Measurements from ENCODE around the gene GBX1.

Gene GBX1

GRCh38 chr7:151168787-151169162 lies 1.3 kb upstream of the GBX1 start:
- no peaks in the 10 kb centered on the region for H3K27me3 ChIP-seq (ENCODE audit: low read length)

GRCh38 chr7:151168003-151168786 lies 701 bp upstream of the GBX1 start:
- H3F3A ChIP-seq (ENCODE audit: insufficient read depth): no peaks in the 10 kb centered on the region
- H3K27me3 ChIP-seq (ENCODE audit: low read length): no peaks in the 10 kb centered on the region
- H4K20me1 ChIP-seq (ENCODE audit: low read depth, low read length): no peaks in the 10 kb centered on the region
- no peak overlapping the region for H3K4me3 ChIP-seq (ENCODE audit: insufficient read depth, low read length, poor library complexity, severe bottlenecking)
- H3K9ac ChIP-seq (ENCODE audit: low read length): no peak overlapping the region
- TF ChIP-seq EZH2phosphoT487 (conservative IDR thresholded peaks at IDR 0.05; ENCODE audit: low read length) (no peak), CTCF (IDR thresholded peaks at IDR 0.05; ENCODE audit: insufficient read depth, low read length, poor library complexity, severe bottlenecking) (peak; percentile 34)
- no peak overlapping the region for H3K27ac ChIP-seq (ENCODE audit: low read depth, low read length)
- H3K36me3 ChIP-seq (ENCODE audit: low read length): no peaks in the 10 kb centered on the region
- H3K9me3 ChIP-seq (ENCODE audit: insufficient read depth, low read length): no peaks in the 10 kb centered on the region
- H3K4me2 ChIP-seq (ENCODE audit: low read depth, low read length, poor library complexity, severe bottlenecking): no peak overlapping the region
- H3K79me2 ChIP-seq (ENCODE audit: insufficient read depth, low read length): no peaks in the 10 kb centered on the region
- H3K9me2 ChIP-seq (replicated peaks; ENCODE audit: insufficient read depth, low read length): no peaks in the 10 kb centered on the region
- no peak overlapping the region for H2AFZ ChIP-seq (ENCODE audit: low read depth, low read length, severe bottlenecking)

More at GRCh38 chr7:151168787-151169162, 1.3 kb upstream of the GBX1 start:
- Histone ChIP-seq H3K36me3 (ENCODE audit: low read length) (no peaks in the 10 kb centered on the region), H3K79me2 (ENCODE audit: insufficient read depth, low read length) (no peaks in the 10 kb centered on the region), H3K4me2 (ENCODE audit: low read depth, low read length, poor library complexity, severe bottlenecking) (no peak overlapping the region), H3K27ac (ENCODE audit: low read depth, low read length) (no peak overlapping the region), H3F3A (ENCODE audit: insufficient read depth) (no peaks in the 10 kb centered on the region), H3K9me3 (ENCODE audit: insufficient read depth, low read length) (no peaks in the 10 kb centered on the region), H4K20me1 (ENCODE audit: low read depth, low read length) (no peaks in the 10 kb centered on the region), H3K9ac (ENCODE audit: low read length) (no peak overlapping the region), H2AFZ (ENCODE audit: low read depth, low read length, severe bottlenecking) (no peak overlapping the region), H3K4me3 (ENCODE audit: insufficient read depth, low read length, poor library complexity, severe bottlenecking) (no peak overlapping the region), H3K9me2 (replicated peaks; ENCODE audit: insufficient read depth, low read length) (no peaks in the 10 kb centered on the region)
- no peak for TF ChIP-seq CTCF (IDR thresholded peaks at IDR 0.05; ENCODE audit: insufficient read depth, low read length, poor library complexity, severe bottlenecking)
- TF ChIP-seq EZH2phosphoT487 (conservative IDR thresholded peaks at IDR 0.05; ENCODE audit: low read length): no peak

- TF ChIP-seq CTCF (IDR thresholded peaks at IDR 0.05; ENCODE audit: insufficient read depth, low read length, poor library complexity, severe bottlenecking) (no peak), EZH2phosphoT487 (conservative IDR thresholded peaks at IDR 0.05; ENCODE audit: low read length) (no peak)
- no peak overlapping the region for H3K27ac ChIP-seq (ENCODE audit: low read depth, low read length)
- no peak overlapping the region for H3K4me3 ChIP-seq (ENCODE audit: insufficient read depth, low read length, poor library complexity, severe bottlenecking)
Measured at GRCh38 chr7:151166629-151167196, 781 bp downstream of the GBX1 start.

More at GRCh38 chr7:151166629-151167196, 781 bp downstream of the GBX1 start:
- no peak overlapping the region for H3K9ac ChIP-seq (ENCODE audit: low read length)
- no peaks in the 10 kb centered on the region for H3K9me3 ChIP-seq (ENCODE audit: insufficient read depth, low read length)
- H3K27me3 ChIP-seq (ENCODE audit: low read length): no peaks in the 10 kb centered on the region
- no peaks in the 10 kb centered on the region for H4K20me1 ChIP-seq (ENCODE audit: low read depth, low read length)
- no peaks in the 10 kb centered on the region for H3K36me3 ChIP-seq (ENCODE audit: low read length)
- no peaks in the 10 kb centered on the region for H3K9me2 ChIP-seq (replicated peaks; ENCODE audit: insufficient read depth, low read length)
- H3K79me2 ChIP-seq (ENCODE audit: insufficient read depth, low read length): no peaks in the 10 kb centered on the region
- H2AFZ ChIP-seq (ENCODE audit: low read depth, low read length, severe bottlenecking): no peak overlapping the region
- no peak overlapping the region for H3K4me2 ChIP-seq (ENCODE audit: low read depth, low read length, poor library complexity, severe bottlenecking)
- no peaks in the 10 kb centered on the region for H3F3A ChIP-seq (ENCODE audit: insufficient read depth)

Measured in SU-DHL-6 (cell line).